CD1c-positive myeloid dendritic cell (primary cell): ENCODE measurements around the gene TMEM229A.
"Not testable (repeated sequence)": the region's sequence is repeated elsewhere in the genome, so short reads cannot be mapped to it uniquely, and the experiment has no call there.

Experiments
- DNase-seq: peaks from one replicate; pipeline ENCODE4 v3.0.0-alpha.2; 2016; ENCODE audit errors: extremely low spot score

Gene TMEM229A

GRCh38 chr7:124032369-124033094 lies at the start of gene TMEM229A:
Gene TMEM229A (minus strand): TSS chr7:124033067. CDS start chr7:124033003, 64 bp downstream.
- DNase-seq = no peak

GRCh38 chr7:124082234-124082633 lies 49.4 kb upstream of the TMEM229A start:
- not testable (repeated sequence) for DNase-seq

- no peak for DNase-seq
Observed at GRCh38 chr7:124077546-124077945, 44.7 kb upstream of the TMEM229A start.

GRCh38 chr7:124076841-124077240 lies 44.0 kb upstream of the TMEM229A start:
- DNase-seq = no peak

- no peak for DNase-seq
Observed at GRCh38 chr7:124074007-124074406, 41.1 kb upstream of the TMEM229A start.

GRCh38 chr7:124073310-124073645 lies 40.4 kb upstream of the TMEM229A start:
- no peak for DNase-seq

- DNase-seq = no peak
Observed at GRCh38 chr7:124072603-124073309, 39.9 kb upstream of the TMEM229A start.

GRCh38 chr7:124071843-124072242 lies 39.0 kb upstream of the TMEM229A start:
- DNase-seq = no peak

GRCh38 chr7:124062171-124062570 lies 29.3 kb upstream of the TMEM229A start:
- no peak for DNase-seq

- no peak for DNase-seq
Observed at GRCh38 chr7:124060528-124060927, 27.7 kb upstream of the TMEM229A start.

- DNase-seq = no peak
Observed at GRCh38 chr7:124059375-124059774, 26.5 kb upstream of the TMEM229A start.

GRCh38 chr7:124058515-124058914 lies 25.6 kb upstream of the TMEM229A start:
- no peak for DNase-seq

GRCh38 chr7:124057872-124058271 lies 25.0 kb upstream of the TMEM229A start:
- no peak for DNase-seq

- no peak for DNase-seq
Observed at GRCh38 chr7:124056234-124056633, 23.4 kb upstream of the TMEM229A start.

GRCh38 chr7:124051681-124052377 lies 19.0 kb upstream of the TMEM229A start:
- DNase-seq = no peak

- no peak for DNase-seq
Observed at GRCh38 chr7:124042826-124043225, 10.0 kb upstream of the TMEM229A start.

- no peak for DNase-seq
Observed at GRCh38 chr7:124041439-124041838, 8.6 kb upstream of the TMEM229A start.

GRCh38 chr7:124037902-124038301 lies 5.0 kb upstream of the TMEM229A start:
- not testable (repeated sequence) for DNase-seq

- no peak for DNase-seq
Observed at GRCh38 chr7:124035706-124036105, 2.8 kb upstream of the TMEM229A start.

- DNase-seq = no peak
Observed at GRCh38 chr7:124034754-124035100, 1.9 kb upstream of the TMEM229A start.

- no peak for DNase-seq
Observed at GRCh38 chr7:124033807-124034753, 1.2 kb upstream of the TMEM229A start.
